Gastroesophageal sphincter (tissue), 3 donors: Measurements from ENCODE around the gene TGFBI.

Experiments
- CTCF ChIP-seq, 4 experiments: fragments of 200-600 bp in 2 of 4; fragments of 450-650 bp in 2 of 4; sonication (generic) in 1 of 4; IDR thresholded peaks; one replicate each; pipeline ENCODE4 v1.5.1; 2017 to 2019; ENCODE audit warnings: antibody characterized with exemption in 4 of 4, mild to moderate bottlenecking in 2 of 4, moderate library complexity in 2 of 4
- POLR2A ChIP-seq, 2 donors: fragments of 450-650 bp; IDR thresholded peaks; one replicate each; pipeline ENCODE4 v1.6.1; 2017; ENCODE audit warnings: antibody characterized with exemption in 2 of 2, mild to moderate bottlenecking in 2 of 2, moderate library complexity in 1 of 2
- POLR2AphosphoS5 ChIP-seq: sonication (generic); formaldehyde crosslinking; IDR thresholded peaks from one replicate; pipeline ENCODE4 v1.6.1; 2017; ENCODE audit warnings: antibody characterized with exemption

- TF ChIP-seq CTCF (IDR thresholded peaks at IDR 0.05), result no peak
- no peak for TF ChIP-seq POLR2A (IDR thresholded peaks at IDR 0.05)
- TF ChIP-seq POLR2AphosphoS5, result no peak
Observed at GRCh38 chr5:136046246-136046645, 17.5 kb downstream of the TGFBI start.
